B cell (primary cell): Measurements from ENCODE around the gene FMNL3.

ENCODE experiments used
- CTCF ChIP-seq: fragments of 200-600 bp; IDR thresholded peaks from one replicate; pipeline ENCODE4 v1.8.0; 2022; ENCODE audit warnings: antibody characterized with exemption, mild to moderate bottlenecking
- EZH2 ChIP-seq: IDR thresholded peaks from 2 replicates; pipeline ENCODE4 v1.6.1; 2012; ENCODE audit warnings: borderline replicate concordance, low read depth, mild to moderate bottlenecking, moderate library complexity, low read length; ENCODE audit not compliant: insufficient read depth, poor library complexity, severe bottlenecking

- TF ChIP-seq CTCF: no peak
- no peak for TF ChIP-seq EZH2
Observed at GRCh38 chr12:49698619-49699545, 8.3 kb downstream of the FMNL3 start.
